B cell (primary cell): ENCODE measurements around the gene LRRC70.

Experiments used
- EZH2 ChIP-seq: IDR thresholded peaks from 2 replicates; pipeline ENCODE4 v1.6.1; 2012; ENCODE audit warnings: borderline replicate concordance, low read depth, mild to moderate bottlenecking, moderate library complexity, low read length; ENCODE audit not compliant: insufficient read depth, poor library complexity, severe bottlenecking
- TF ChIP-seq, protein P1 (sequence below): fragments of 200-600 bp; IDR thresholded peaks from one replicate; pipeline ENCODE4 v1.8.0; 2022; ENCODE audit warnings: antibody characterized with exemption, mild to moderate bottlenecking

DNA sequence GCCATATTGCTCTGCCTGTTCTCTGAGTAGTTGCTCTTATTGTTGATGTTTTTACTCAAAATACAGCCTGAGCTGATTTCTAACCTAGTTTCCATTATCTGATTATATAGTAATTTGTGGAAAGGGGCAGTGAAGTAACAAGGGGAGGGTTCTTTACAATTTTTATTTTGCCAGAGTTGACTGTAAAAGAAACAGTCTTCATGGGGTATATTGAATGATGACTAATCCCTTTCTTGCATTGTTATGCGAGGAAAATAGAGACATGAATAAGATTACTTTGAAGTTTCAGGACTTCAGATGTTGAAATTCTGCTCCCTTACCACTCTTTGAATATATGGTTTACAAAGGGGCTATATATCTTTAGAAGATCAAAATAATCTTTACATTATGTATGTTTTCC lies 9.1 kb upstream of the LRRC70 start:
- no peak for TF ChIP-seq EZH2
- TF ChIP-seq, protein P1, sequence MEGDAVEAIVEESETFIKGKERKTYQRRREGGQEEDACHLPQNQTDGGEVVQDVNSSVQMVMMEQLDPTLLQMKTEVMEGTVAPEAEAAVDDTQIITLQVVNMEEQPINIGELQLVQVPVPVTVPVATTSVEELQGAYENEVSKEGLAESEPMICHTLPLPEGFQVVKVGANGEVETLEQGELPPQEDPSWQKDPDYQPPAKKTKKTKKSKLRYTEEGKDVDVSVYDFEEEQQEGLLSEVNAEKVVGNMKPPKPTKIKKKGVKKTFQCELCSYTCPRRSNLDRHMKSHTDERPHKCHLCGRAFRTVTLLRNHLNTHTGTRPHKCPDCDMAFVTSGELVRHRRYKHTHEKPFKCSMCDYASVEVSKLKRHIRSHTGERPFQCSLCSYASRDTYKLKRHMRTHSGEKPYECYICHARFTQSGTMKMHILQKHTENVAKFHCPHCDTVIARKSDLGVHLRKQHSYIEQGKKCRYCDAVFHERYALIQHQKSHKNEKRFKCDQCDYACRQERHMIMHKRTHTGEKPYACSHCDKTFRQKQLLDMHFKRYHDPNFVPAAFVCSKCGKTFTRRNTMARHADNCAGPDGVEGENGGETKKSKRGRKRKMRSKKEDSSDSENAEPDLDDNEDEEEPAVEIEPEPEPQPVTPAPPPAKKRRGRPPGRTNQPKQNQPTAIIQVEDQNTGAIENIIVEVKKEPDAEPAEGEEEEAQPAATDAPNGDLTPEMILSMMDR = no peak
